HG02884 (cell line): ENCODE data around the gene NIPAL1.

Experiments used
- ATAC-seq: cut with Tn5 transposase; IDR thresholded peaks from one replicate; pipeline ENCODE4 v1.9.1; 2021; ENCODE audit warnings: mild to moderate bottlenecking, moderate library complexity; ENCODE audit not compliant: unreplicated experiment

Gene NIPAL1

DNA sequence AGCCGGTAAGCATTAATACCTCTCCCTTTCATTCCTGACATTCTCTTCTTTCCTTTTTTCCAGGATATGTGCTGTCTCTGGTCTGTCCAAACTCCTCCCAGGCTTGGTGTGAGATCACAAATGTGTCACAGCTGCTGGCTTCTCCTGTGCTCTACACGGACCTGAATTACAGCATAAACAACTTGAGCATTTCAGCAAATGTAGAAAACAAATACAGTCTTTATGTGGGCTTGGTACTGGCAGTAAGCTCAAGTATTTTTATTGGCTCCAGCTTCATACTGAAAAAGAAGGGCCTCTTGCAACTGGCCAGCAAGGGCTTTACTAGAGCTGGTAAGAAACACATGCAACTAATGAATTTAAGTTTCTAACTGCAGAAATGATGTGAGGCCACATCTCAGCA is 8.4 kb downstream of the NIPAL1 start:
- no peak for ATAC-seq

DNA sequence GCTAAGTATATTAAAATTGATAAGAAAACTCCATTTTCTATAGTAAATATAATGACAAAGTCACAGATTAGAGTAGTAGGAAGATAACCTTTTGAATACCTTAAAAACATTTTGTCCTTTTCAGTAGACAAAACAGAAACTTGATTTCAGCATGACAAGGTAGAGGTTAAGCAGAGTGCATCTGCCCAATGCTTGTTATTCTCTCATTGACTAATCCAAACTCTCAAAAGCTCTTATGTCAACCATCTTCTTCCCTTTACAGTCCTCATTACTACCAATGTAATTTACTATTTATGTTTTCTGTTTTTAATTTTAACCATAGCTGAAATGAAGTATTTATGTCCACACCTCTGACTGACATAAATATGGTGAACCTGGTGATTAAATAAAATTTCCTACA is 11.1 kb downstream of the NIPAL1 start:
- ATAC-seq = peak; percentile 86

DNA sequence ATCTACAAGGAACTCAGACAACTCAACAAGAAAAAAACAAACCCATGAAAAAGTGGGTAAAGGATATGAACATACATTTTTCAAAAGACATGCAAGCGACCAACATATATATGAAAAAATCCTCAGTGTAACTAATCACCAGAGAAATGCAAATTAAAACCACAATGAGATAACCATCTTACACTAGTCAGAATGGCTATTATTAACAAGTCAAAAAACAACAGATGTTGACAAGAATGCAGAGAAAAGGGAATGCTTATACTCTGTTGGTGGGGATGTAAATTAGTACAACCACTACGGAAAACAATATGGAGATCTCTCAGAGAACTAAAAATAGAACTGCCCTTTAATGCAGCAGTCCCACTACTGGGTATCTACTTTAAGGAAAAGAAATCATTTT is 12.1 kb downstream of the NIPAL1 start:
- ATAC-seq = peak; percentile 60

DNA sequence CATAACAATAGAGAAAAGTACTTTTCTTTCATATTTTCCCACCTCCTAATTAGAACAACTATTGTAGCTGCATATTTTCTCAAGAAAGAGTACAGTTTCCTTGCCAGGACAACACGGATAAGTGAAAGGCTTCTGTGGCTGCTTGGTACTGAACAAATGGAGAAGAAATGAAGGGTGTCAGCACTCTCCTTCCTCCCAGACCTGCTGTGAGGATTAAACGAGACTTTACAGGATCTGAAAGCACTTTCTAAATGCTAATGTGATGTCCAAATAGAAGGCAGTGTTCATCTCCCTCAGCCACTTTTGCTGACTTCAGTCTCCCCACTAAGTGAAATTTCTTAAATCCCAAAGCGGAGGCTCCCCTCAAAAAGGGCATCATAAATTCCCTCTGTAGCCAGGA is 13.9 kb downstream of the NIPAL1 start:
- no peak for ATAC-seq

DNA sequence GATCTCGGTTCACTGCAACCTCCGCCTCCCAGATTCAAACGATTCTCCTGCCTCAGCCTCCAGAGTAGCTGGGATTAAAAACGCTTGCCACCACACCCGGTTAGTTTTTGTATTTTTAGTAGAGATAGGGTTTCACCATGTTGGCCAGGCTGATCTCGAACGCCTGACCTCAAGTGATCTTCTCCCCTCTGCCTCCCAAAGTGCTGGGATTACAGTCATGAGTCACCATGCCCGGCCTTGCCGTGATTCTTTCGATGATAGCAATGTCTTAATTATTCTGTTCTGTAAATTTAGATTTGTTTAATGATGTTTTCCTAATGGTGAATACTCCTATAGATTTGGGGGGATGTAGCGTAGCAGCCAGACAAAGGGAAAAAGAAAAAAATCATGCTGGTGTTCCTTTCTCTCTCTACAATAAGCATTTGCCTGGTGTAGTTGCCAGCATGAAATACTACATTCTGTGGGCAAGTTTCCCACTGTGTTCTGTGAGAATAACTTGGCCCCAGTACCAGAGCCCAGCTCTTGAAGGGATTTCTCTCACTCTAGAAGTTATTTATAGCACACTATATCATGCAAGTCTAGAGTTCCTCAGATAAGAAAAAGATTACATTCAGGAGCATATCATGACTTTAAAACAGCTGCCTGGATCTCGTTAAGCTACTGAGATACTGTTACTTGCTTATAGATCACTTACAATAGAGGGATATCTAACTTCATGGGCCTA is 15.4 kb downstream of the NIPAL1 start:
- ATAC-seq = no peak

DNA sequence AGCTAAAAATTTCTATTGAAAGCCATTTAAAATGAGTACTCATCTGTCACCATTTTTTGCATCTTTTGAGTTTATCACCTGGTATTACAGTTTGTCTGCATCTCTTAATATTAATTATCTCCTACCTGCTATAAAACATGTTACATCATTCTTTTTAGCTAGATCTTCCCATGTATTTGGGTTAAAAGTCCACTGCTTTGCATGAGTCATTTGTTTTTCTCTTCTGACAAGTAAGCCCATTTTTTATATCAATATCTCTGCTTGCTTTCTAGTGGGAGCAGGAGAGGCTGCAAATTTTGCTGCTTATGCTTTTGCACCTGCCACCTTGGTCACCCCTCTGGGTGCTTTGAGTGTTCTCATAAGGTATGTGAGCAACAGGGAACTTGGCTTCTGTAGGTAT is 16.1 kb downstream of the NIPAL1 start:
- ATAC-seq = no peak

DNA sequence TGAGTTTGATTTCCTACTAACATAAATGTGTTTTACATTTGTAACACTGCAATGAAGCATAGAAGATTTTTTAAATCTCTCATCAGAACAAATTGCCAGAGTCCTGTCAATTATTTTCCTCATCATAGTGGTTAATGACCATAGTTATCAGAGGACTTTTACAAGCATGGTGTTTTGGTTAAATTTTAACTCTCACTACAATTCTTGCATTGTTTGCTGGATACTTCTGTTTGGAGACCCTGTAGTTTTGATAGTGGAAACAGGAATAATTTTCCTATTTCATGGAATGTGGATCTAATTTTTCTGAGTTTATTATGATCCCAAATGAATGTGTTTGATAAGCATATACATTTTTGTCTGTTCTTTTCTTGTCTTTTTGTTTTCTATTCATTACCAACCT is 16.8 kb downstream of the NIPAL1 start:
- no peak for ATAC-seq

DNA sequence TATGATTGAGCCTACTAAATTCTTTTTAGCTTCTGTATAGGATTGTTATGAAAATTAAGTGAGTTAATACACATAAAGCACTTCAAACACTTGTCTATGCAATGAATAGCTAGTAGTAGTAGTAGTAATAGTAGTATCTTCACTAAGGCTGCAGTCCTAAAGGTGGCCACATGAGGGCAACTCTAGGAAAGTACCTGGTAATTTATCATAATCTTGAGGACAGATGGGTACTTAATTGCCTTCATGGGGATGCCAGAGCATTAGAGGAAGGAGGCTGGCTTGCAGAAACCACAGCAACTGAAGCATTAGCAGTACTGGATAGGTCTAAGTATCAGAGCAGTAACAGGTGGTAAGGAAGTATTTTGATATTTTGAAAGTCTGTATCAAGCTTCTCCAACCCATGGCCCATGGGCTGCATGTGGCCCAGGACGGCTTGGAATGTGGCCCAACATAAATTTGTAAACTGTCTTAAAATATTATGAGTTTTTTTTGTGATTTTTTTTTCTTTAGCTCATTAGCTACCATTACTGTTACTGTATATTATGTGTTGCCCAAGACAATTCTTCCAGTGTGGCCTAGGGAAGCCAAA is 17.3 kb downstream of the NIPAL1 start:
- no peak for ATAC-seq

DNA sequence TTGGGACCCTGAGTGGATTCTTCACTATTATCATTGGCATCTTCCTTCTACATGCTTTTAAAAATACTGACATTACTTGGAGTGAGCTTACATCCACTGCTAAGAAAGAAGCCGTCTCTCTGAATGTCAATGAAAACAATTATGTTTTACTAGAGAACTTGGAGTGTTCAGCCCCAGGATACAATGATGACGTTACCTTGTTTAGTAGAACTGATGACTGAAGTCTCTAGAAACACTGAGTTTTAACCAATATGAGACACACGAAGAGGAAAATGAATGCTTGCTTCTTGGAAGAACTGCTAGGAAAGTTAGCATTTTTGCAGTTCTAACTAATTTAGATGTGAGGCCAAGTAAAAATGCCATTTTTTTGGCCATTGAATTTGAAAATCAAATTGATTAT is 19.4 kb downstream of the NIPAL1 start:
- ATAC-seq = no peak

DNA sequence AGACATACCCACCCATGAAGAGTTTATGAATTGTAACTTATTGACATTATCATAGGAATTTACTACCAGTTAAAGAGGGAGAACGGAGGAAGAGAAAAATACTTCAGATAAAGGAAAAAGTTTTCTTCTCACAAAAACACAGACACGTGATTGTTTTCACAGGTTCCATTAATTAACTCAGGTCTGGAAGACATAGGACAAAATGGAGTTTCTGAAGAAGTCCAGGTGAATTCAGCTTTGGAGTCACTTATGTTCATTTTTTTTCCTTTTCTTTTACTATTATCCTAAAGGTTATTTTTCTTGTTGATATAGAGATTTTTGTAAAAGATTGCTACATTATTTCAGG is 20.5 kb downstream of the NIPAL1 start:
- ATAC-seq = no peak

DNA sequence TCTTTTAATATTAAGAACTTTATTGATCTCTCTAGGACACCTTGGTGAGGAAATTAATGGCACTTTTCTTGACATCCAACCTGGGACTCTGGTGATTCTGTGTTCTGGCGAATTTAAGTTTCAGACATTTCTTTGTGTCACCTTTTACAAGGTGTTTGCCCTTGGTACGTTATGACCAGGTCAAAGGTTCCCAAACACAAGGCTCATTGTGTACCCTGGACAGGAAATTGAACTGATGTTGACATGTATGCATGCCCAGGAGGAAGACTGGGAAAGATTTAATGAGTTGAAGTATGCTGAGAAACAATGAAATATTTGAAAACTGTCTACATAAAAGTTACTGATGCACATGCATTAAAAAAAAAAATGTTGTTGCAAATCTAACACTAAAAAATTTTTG is 22.1 kb downstream of the NIPAL1 start:
- no peak for ATAC-seq

DNA sequence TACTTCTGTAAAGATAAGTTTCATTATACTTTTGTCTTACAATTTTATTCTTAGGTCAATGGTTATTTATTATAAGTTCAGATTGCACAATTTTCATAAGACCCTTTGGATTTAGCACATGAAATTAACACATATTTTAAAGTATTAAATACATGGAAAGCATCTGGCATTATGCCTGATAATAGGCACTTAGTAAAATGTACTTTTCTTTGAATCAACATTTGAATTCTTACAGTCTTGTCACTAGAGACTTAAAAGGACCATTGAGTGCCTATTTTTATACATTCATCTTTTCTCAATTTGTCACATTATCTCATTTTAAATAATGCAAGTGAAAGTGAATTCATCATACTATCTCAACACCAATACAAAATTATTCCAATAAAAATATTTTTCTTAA is 23.0 kb downstream of the NIPAL1 start:
- no peak for ATAC-seq

DNA sequence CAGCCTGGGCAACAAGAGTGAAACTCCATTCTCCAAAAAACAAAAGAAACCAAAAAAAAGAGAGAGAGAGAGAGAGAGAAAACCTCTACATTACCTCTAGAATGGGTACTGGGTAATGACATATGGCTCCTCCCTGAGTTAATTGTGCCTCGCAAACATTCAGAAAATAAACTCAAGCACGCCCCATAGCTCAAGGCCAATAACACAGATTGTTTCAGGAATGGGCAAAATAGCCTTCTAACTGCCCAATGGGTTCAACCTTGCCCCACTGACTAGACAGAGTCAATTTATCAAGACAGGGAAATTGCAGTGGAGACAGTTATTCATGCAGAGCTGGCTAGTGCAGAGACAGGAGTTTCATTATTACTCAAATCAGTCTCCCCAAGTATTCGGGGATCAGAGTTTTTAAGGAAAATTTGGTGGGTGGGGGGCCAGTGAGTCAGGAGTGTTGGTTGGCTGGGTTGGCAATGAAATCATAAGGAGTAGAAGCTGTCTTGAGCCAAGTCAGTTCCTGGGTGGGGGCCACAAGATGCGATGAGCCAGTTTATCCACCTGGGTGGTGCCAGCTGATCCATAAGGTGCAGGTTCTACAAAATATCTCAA is 25.1 kb downstream of the NIPAL1 start:
- ATAC-seq = no peak

DNA sequence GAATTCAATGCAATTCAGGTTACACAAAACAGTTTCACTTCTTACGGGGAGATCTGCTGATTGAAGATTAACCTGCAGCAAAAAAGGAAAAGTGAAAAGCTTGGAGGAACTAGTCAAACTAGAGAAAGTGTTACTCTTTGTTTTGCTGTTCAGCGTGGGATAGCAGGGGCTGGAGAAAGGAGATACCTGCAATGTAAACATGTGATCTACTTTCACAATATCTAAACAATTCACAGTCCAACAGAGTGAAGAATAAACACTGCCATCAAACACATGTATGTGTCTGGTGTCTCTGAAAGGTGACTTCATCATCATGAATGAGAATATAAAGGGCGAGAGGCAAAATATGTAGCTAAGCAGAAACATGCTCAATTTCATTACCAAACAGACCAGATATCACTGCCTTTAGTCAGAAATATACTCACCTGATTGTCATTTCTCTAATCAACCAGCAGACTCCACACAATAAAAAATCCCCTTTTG is 26.4 kb downstream of the NIPAL1 start:
- no peak for ATAC-seq

DNA sequence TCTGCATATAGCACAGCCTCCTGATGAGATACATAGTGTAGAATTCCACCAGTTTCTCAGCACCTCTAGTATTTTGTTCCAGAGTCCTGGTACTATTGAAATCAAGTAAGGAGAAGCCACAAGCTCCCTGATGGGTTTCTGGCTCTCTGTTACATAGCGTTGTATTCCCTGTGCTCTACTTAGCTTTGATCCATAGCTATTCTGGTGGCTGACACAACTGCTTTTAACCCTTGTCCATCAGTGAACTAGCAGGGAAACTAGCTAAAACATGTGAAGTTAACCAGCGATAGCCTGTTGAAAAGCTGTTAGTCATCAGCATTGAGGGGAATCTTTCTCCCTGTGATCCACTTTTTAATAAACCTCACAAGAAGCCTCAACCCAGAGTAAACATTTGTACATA is 26.9 kb downstream of the NIPAL1 start:
- ATAC-seq = no peak

DNA sequence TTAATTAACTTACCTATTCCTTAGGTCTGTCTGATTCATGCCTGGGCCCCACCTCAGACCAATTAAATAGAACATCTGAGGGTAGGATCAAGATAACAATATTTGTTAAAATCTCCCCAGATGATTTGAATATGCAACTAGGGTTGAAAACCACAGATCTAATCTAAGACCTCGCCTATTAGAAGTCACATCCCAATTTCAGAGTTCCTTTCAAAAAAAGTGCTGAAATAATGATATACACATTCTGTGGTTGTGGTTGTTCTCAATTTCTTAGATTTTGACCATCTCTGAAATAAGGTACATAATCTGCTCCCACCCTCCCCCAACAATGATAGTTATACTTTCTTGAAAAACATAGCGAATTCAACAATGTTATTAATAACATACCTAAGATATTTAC is 27.7 kb downstream of the NIPAL1 start:
- no peak for ATAC-seq

DNA sequence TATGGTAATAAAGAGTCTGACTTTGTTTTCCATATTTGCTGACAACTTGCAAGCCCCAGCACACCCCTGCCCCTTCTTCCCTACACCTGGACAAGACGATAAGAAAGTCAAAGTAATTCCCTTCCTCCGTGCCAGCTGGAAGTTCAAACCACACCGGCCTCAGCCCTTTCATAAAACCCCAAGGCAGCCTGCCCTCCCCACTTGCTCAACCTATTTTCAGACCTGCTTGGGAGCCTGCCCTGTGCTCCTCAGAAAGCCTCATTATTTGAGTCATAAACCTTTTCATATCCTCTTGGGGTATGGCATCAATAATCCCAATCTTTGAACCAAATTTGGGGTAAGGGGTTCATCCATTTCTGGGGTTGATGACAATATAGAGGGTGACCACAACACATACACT is 29.5 kb downstream of the NIPAL1 start:
- ATAC-seq = no peak

DNA sequence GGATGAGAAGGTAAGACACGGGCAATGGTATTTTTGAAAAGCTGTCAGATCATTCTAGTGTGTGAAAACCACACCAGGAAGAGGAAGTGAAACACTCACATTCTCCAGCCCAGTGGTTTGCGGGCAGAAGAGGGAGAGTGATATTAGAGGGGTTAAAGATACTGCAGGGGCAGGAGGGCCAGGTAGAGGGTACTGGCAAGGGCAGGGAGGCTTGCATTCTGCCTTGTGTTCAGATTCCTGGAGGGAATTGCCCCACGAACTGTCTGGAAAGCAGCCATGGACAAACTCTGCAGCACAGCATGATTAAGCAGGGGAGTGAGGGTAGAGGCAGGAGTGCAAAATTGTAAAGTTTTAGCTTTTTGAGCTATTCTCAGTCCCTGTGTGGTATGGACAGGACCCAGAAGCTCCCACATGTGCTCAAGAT is 30.9 kb downstream of the NIPAL1 start:
- peak; percentile 92 for ATAC-seq

DNA sequence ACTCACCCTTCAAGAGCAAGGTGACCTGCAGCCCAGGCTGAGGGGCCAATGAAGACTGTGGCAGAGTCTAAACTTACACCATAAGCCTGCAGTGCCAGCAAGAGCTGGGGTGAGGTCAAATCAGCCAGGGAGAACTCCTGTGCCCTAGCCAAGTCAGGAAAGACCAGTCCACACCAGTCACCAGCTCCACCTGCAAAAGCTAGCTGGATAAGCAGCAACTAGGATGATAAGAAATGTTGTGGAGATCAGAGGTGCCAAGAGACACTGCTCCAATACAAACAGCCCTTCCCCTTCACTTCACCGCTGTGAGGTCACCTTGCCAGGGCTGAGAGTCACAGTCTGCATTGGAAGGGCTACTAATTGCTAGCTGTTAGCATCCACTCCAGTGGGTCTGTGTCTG is 31.3 kb downstream of the NIPAL1 start:
- no peak for ATAC-seq

DNA sequence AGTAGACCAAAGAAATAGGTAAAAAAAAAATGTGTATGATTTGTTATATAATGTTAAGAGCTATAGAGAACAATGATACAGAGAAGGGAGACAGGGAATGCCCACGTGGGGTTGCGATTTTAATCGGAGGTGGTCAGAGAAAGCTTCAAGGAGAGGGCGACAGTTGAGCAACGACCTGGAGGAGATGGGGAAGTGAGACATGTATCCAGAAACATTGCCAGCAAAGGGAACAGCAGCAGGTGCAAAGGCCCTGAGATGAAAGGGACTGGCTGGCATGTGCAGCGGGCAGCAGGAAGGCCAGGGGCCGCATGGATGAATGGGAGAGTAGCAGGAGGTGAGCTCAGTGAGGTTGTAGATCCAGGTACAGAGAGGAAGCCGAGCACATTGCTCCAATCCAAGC is 32.9 kb downstream of the NIPAL1 start:
- ATAC-seq = no peak

DNA sequence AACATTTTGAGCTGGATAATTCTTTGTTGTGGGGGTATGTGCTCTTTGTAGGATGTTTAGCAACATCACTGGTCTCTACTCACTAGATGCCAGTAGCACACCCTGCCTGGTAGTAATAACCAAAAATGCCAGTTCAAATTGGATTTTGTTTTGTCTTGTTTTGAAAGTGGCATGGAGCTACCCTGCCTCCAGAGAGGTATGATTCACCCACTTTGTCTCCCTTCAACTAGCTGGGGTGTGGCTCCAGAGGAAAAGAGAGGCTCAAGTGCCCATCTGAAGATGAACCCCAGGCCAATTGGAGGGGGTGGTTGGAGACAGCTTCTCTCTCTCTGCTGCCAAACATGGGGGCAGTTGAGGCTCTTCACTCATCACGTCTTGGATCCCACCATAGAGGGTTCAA is 34.5 kb downstream of the NIPAL1 start:
- no peak for ATAC-seq
